Mucosa of stomach (tissue), 1 donor: ENCODE data around the gene NUP58.
"Not testable (repeated sequence)": the region's sequence is repeated elsewhere in the genome, so short reads cannot be mapped to it uniquely, and the experiment has no call there.

Source experiments
- H3K27me3 ChIP-seq: one replicate; pipeline ENCODE4 v1.7.0; 2013; ENCODE audit warnings: mild to moderate bottlenecking, low read length; ENCODE audit not compliant: control insufficient read depth, insufficient read depth
- H3K36me3 ChIP-seq: one replicate; pipeline ENCODE4 v1.7.0; 2013; ENCODE audit warnings: low read length; ENCODE audit not compliant: control insufficient read depth, insufficient read depth
- H3K4me1 ChIP-seq: one replicate; pipeline ENCODE4 v1.7.0; 2013; ENCODE audit warnings: mild to moderate bottlenecking, low read length; ENCODE audit not compliant: control insufficient read depth, insufficient read depth
- H3K4me3 ChIP-seq: one replicate; pipeline ENCODE4 v1.7.0; 2013; ENCODE audit warnings: low read length
- H3K9ac ChIP-seq: one replicate; pipeline ENCODE4 v1.7.0; 2013; ENCODE audit warnings: mild to moderate bottlenecking, low read length, moderate library complexity
- H3K9me3 ChIP-seq: one replicate; pipeline ENCODE4 v1.7.0; 2013; ENCODE audit warnings: mild to moderate bottlenecking, low read length, moderate library complexity; ENCODE audit not compliant: control insufficient read depth
- donor health status: Pancreatic carcinoma.

The NUP58 gene

DNA sequence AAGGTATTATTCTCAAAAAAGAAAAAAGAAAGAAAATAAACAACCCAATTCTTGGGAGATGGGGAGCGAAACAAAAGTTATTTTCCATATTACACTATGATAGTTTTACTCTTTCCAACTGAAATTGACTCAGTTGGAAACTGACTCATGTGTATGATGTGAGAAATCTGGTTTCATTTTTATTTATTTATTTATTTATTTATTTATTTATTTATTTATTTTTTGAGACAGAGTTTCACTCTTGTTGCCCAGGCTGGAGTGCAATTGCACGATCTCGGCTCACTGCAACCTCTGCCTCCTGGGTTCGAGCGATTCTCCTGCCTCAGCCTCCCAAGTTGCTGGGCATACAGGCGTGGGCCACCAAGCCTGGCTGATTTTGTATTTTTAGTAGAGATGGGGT lies 59.0 kb downstream of the NUP58 start:
- not testable (repeated sequence) for H3K4me3 ChIP-seq, H3K36me3 ChIP-seq, H3K9ac ChIP-seq, H3K27me3 ChIP-seq, H3K4me1 ChIP-seq, H3K9me3 ChIP-seq

DNA sequence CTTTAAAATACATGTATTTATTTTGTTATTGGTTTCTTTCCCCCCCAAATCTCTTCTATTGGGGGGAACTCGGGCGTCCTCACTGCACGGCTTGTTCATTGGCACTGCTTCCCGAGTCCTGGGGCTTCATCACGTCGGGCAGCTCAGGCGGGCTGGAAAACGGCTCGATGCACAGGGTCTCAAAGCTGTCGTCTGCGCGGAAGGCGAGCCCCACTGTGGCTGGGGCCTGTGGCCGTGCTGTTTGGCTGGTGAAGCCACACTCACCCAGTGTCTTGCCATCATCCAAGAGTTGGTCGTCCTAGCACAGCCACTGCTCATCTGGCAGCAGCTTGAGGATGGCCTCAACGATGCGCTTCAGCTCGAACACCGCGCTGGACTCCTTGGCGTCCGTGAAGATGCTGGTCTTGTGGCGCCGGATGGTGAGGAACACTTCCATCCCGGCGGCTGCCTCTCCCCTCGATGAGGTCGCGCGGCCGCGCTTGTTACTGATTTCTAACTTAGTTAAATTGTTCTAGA lies 64.4 kb downstream of the NUP58 start:
- Histone ChIP-seq H3K27me3 (peaks cover 12% of the 10 kb centered on the region), H3K36me3 (no peaks in the 10 kb centered on the region), H3K4me3 (no peak overlapping the region), H3K4me1 (no peaks in the 10 kb centered on the region), H3K9me3 (no peaks in the 10 kb centered on the region), H3K9ac (no peak overlapping the region)

DNA sequence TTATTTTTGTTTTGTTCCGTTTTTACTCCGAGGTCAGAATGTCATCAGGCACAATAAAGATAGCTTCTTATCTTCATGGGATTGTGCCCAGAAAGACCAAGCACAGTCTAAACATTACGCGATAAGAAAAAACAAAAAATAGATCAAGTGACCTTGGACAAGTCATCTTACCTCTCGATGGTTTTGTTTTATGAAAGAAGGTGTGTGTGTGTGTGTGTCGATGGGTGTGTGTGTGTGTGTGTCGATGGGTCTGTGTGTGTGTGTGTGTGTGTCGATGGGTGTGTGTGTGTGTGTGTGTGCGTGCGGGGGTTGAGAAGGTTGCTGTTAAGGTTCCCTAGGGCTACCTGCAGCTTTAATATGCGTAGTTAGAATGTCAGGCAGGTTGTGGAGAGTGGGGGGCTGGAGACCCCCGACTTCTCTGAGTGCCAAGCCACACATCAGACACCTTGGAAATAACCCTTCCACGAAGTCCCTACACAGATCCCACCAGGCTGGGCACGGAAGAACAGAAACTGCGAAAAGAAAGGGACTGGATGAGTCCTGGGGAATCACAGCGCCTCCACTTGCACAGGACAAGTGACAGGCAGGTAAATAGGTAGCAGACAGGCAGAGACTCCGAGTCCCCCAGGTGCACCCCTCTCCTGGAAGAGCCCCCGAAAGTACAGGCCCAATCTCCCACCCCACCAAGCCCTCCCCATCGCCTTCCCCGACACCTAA lies 69.9 kb downstream of the NUP58 start:
- Histone ChIP-seq H3K9ac (no peak overlapping the region), H3K4me1 (no peaks in the 10 kb centered on the region), H3K36me3 (no peaks in the 10 kb centered on the region), H3K27me3 (peaks cover 56% of the 10 kb centered on the region), H3K9me3 (no peaks in the 10 kb centered on the region), H3K4me3 (no peak overlapping the region)

DNA sequence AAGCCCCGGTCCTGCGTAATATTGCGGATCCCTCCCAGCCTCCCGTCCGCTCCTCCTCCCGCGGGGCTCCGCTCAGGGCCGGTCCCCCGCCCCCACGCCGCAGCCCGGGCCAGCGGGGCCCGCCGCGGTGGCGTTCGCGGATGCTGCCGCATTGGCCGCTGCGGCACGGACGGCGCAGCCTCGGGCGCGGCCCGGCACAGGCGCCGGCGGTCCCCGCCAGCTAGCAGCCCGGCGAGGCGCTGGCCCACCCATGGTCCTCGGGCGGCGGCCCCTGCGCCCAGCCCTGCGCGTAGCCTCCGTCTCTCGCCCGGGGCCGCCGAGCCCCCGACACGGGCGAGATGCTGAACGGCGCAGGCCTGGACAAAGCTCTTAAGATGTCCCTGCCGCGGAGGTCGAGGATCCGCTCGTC lies 70.5 kb downstream of the NUP58 start, which contains the start of gene ATP8A2:
Gene ATP8A2 (plus strand): TSS at position 100 of the 409 bp plus-strand sequence. CDS start 239 bp downstream, at position 339.
- no peaks in the 10 kb centered on the region for H3K9me3 ChIP-seq
- H3K36me3 ChIP-seq: no peaks in the 10 kb centered on the region
- no peak within 1 kb of the TSS for H3K9ac ChIP-seq
- no peaks in the 10 kb centered on the region for H3K4me1 ChIP-seq
- H3K27me3 ChIP-seq: peaks cover 56% of the 10 kb centered on the region
- no peak within 1 kb of the TSS for H3K4me3 ChIP-seq

DNA sequence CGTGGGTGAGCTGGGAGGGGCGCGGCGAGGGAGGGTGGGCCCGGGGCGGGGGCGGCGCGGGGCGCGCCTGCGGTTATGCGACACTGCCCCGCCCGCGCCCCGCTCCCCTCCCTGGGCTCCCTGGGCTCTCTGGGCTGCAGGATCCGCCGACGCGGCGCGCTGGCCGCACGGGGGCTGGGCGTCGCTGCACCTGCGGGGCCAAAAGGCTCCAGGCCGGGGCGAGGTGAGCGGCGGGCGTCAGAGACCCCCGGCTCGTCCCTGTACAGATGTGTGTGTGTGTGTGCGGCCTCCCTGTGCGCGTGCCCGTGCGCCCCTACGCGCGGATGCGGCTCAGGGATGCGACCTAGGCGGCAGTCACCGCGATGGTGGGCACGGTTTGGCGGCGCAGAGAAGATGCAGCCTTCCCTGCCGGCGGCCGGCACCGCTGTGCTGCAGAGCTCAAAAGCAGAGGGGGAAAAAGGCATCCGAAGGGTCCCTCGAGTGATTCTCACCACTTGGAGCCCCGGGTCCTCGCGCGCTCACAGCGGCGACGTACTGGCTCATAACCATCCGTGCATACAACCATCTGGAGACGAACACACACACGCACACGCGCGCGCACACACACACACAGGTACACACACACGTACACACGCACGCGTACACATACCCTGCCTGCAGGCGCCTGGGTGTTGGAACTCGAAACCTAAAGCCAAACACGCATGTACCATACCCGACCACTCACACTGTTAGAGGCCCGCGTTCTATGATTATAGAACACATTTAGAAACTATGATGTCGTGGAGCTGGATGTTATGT lies 71.1 kb downstream of the NUP58 start:
- Histone ChIP-seq H3K9ac (no peak overlapping the region), H3K36me3 (no peaks in the 10 kb centered on the region), H3K27me3 (peaks cover 56% of the 10 kb centered on the region), H3K9me3 (no peaks in the 10 kb centered on the region), H3K4me3 (no peak overlapping the region), H3K4me1 (no peaks in the 10 kb centered on the region)

DNA sequence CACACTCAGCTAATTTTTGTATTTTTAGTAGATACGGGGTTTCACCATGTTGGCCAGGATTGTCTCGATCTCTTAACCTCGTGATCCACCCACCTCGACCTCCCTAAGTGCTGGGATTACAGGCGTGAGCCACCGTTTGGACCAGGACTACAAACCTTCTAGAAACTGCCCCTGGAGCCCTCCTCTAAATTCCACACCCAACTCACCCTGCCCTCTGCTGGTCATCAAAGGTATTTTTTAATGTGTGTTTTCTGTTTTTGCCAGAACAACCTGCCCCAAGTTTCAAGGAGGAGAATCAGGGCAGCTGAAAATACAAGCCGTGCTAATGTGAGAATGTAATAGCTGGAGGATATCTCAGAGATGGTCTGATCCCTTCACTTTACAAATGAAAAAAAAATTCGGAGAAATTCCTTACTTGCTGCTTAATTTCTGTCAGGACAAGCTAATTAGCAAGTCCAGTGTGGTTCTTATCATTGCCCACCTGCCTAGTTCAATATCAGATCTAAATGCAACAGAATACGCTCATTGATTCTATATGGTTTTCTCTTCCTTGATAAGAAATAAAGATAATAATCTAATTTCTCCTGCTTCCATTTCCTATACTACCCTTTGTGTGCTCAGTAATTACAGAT lies 74.4 kb downstream of the NUP58 start:
- Histone ChIP-seq H3K4me3 (no peak overlapping the region), H3K9ac (no peak overlapping the region), H3K36me3 (no peaks in the 10 kb centered on the region), H3K27me3 (peaks cover 44% of the 10 kb centered on the region), H3K4me1 (no peaks in the 10 kb centered on the region), H3K9me3 (no peaks in the 10 kb centered on the region)

DNA sequence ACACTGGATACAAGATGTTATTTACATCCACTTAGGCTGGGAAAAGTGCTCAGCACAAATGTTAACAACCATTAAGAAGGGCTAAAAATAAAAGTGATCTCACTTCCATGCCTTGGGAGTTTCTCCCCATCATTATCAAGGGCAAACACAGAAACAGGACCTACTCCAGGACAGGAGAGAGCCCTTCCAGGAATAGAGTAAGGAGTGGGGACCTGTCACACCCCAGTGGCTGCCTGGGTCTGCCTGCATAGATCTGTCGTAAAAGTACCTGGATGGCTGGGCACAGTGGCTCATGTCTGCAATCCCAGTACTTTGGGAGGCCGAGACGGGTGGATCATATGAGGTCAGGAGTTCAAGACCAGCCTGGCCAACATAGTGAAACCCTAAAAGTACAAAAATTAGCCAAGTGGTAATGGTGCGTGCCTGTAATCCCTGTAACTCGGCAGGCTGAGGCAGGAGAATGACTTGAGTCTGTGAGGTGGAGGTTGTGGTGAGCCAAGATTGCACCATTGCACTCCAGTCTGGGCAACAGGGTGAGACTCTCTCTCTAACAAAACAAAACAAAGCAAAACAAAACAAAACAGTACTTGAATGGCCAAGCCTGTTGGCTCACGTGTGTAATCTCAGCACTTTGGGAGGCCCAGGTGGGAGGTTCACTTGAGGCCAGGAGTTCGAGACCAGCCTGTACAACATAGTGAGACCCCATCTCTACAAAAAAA lies 76.0 kb downstream of the NUP58 start:
- Histone ChIP-seq H3K36me3 (no peaks in the 10 kb centered on the region), H3K4me3 (no peak overlapping the region), H3K9me3 (no peaks in the 10 kb centered on the region), H3K27me3 (peaks cover 28% of the 10 kb centered on the region), H3K4me1 (no peaks in the 10 kb centered on the region), H3K9ac (no peak overlapping the region)

DNA sequence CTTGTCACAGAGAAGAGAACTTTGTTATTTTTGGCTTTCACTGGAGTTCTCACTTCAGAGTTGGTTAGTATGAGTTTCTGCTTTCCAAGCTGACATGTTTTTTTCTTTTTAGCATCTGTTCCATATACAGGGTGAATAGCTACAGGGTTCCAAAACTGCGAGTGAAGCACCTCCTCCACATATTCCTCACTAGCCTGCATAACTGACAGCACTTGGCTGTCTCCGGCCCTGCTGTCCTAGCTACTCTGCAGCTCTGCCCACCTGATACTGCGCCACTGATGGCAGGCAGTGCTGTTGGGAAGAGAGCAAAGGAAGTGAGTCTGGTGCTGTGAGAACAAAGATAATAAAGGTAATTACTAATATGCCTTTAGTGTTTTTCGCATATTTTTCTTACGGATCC lies 77.1 kb downstream of the NUP58 start:
- Histone ChIP-seq H3K4me1 (no peaks in the 10 kb centered on the region), H3K36me3 (no peaks in the 10 kb centered on the region), H3K27me3 (peaks cover 17% of the 10 kb centered on the region), H3K9me3 (no peaks in the 10 kb centered on the region), H3K9ac (no peak overlapping the region), H3K4me3 (no peak overlapping the region)

DNA sequence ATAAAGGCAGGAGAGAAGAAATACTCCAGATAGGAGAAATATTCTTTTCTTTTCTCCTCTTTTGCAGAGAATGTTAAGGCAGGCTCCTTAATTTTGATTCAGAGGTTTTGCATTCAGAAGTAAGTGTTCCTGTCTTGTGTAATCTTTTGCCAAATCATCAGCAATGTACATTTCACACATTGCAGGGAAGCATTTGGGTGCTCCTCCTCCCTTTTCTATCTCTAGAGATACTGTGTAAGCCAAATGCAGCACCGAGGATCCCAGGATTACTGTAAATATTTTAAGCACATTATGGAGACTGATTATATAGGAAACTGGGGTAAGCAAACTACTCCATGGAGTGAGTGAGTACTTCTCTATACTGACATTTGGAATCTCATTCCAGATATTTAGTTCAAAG lies 77.6 kb downstream of the NUP58 start:
- Histone ChIP-seq H3K27me3 (peaks cover 12% of the 10 kb centered on the region), H3K9ac (no peak overlapping the region), H3K4me3 (no peak overlapping the region), H3K4me1 (no peaks in the 10 kb centered on the region), H3K9me3 (no peaks in the 10 kb centered on the region), H3K36me3 (no peaks in the 10 kb centered on the region)

DNA sequence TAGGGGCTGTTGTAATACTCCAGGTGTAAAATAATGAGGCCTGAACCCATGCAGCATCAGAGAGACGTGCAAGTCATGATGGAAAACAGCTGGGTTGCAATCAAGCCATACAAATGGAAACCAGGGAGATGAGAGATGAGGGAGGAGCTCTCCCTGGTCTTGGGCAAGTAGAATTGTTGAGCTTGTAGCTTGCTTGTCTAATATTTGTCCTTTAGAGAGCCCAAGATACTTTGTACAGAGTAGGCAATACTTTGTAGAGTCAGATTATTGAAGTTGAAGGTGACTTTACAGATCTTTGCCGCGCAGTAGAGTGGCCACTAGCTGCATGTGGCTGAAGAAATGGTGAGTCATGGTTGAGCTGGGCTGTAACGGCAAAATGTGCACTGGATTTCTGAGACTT lies 78.7 kb downstream of the NUP58 start:
- Histone ChIP-seq H3K4me3 (no peak overlapping the region), H3K9me3 (no peaks in the 10 kb centered on the region), H3K4me1 (no peaks in the 10 kb centered on the region), H3K9ac (no peak overlapping the region), H3K27me3 (peaks cover 10% of the 10 kb centered on the region), H3K36me3 (no peaks in the 10 kb centered on the region)

DNA sequence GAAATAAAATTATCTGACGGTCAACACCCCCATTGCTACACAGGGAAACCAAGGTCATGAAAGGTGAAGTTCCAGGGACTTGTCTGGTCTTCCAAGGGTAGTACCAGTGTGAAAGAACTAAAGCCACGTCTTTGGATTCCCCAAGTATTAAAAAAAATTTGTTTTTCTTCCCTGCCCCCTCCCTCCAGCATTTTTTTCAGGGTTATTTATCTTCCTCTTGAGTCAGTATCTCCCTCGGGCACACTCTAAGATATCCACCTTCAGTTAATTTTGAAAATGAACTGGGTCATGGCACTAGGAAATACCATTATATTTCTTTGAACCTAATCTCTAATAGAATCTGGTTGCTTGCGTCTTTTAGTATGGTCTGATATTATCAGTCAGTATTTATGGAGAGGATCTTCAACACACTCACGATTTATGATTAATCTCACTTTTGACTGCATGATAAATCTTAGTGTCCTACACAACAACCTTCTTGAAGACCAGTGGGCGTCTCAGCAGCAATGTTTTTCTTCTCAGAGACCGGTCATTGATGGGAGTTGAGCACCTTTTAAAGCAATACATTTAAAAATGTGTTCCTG lies 79.4 kb downstream of the NUP58 start:
- H3K36me3 ChIP-seq: no peaks in the 10 kb centered on the region
- peaks cover 3% of the 10 kb centered on the region for H3K27me3 ChIP-seq

More for the DNA sequence above, 79.4 kb downstream of the NUP58 start:
- Histone ChIP-seq H3K9me3 (no peaks in the 10 kb centered on the region), H3K9ac (no peak overlapping the region), H3K4me1 (no peaks in the 10 kb centered on the region), H3K4me3 (no peak overlapping the region)
